OCI-LY3 (cell line): ENCODE results near the gene SHROOM3.

ENCODE experiments used
- EZH2phosphoT487 ChIP-seq: fragments of 200-600 bp; shearing (Covaris generic); IDR thresholded peaks from 2 replicates; pipeline ENCODE4 v1.6.1; 2018; ENCODE audit warnings: antibody characterized with exemption, mixed run types, low read depth
- TF ChIP-seq, protein P1 (sequence below): fragments of 200-600, 300-600 bp; sonication (generic); IDR thresholded peaks from 2 replicates; pipeline ENCODE4 v1.5.1; 2014; ENCODE audit warnings: antibody characterized with exemption, low read length, low read depth

DNA sequence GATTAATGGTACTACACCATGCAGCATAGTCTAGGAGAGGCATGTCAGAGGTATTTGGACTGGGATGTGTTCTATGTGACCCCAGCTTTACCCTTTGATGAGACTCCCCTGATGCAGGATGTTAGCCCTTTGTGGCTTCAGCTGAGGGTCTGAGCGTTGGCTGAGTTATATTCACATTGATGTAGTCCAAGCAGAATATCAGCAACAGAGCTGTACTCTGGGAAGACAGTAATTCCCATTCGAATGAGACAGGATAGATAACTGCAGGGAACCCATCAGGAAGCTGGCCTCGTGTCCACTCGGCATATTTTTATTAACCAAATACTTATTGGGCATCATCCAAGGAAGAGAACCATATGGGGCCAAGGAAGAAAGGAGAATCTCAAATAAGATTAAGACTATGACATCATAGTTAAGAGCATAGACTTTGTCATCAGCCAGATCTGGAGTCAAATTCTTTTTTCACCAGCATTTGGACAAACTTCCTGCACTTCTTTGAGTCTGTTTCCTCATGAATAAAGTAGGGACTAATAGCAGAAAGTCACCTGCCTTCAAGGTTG is 264.8 kb downstream of the SHROOM3 start:
- TF ChIP-seq, protein P1, sequence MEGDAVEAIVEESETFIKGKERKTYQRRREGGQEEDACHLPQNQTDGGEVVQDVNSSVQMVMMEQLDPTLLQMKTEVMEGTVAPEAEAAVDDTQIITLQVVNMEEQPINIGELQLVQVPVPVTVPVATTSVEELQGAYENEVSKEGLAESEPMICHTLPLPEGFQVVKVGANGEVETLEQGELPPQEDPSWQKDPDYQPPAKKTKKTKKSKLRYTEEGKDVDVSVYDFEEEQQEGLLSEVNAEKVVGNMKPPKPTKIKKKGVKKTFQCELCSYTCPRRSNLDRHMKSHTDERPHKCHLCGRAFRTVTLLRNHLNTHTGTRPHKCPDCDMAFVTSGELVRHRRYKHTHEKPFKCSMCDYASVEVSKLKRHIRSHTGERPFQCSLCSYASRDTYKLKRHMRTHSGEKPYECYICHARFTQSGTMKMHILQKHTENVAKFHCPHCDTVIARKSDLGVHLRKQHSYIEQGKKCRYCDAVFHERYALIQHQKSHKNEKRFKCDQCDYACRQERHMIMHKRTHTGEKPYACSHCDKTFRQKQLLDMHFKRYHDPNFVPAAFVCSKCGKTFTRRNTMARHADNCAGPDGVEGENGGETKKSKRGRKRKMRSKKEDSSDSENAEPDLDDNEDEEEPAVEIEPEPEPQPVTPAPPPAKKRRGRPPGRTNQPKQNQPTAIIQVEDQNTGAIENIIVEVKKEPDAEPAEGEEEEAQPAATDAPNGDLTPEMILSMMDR, result no peak
- no peak for TF ChIP-seq EZH2phosphoT487
